ENCODE measurements around the gene PKNOX2.

The PKNOX2 gene

DNA sequence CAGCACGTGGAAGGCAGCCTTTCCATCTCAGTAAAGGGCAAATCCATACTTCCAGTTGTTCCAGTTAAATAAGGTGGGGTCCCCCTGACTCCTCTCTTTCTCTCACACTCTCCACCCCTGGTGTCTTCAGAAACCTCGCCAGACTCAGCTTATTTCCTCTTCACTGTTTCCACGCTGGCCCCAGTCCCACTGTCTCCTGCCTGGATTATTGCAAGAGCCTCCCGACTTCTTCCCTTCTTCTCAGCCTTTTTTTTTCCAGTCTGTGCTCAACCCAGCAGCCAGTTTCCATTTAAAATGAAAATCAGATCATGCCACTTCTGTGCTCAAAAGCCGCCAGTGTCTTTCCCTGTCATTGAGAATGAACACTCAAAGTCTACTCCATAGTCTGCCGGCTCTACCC is 131.4 kb downstream of the PKNOX2 start:
- Mint-ChIP-seq H3K9me3 (no peaks in the 10 kb centered on the region), H3K4me1 (ENCODE audit: low read depth) (no peaks in the 10 kb centered on the region), H3K36me3 (ENCODE audit: low read depth) (no peaks in the 10 kb centered on the region), H3K4me3 (no peak overlapping the region), H3K27ac (no peak overlapping the region), H3K27me3 (peaks cover 12% of the 10 kb centered on the region)

DNA sequence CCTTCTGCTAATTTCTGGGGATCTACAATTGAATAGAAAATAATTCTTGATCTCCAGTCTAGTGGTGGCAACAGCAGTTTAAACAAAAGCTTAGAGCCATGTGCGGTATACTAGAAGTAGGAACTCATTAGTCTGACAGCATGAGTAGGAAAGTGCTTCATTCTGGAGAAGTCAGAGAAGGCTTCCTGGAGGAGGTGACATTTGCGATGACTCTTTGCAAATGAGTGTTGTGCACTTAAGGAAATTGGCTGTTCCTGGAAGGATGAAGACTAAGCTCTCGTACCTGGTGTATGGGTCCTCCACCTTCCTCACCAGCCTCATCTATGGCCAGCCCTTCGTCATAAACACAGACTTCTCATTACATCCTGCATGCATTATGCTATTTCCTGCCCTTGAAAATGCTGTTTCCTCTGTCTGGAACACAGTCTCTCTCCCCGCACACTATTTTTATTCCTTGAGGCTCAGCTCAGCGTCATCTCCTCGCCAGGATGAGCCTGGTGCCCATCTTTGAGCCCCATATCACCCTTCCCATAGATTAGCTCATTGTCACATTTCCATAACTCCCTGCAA is 132.9 kb downstream of the PKNOX2 start:
- H3K4me3 Mint-ChIP-seq: no peak overlapping the region

DNA sequence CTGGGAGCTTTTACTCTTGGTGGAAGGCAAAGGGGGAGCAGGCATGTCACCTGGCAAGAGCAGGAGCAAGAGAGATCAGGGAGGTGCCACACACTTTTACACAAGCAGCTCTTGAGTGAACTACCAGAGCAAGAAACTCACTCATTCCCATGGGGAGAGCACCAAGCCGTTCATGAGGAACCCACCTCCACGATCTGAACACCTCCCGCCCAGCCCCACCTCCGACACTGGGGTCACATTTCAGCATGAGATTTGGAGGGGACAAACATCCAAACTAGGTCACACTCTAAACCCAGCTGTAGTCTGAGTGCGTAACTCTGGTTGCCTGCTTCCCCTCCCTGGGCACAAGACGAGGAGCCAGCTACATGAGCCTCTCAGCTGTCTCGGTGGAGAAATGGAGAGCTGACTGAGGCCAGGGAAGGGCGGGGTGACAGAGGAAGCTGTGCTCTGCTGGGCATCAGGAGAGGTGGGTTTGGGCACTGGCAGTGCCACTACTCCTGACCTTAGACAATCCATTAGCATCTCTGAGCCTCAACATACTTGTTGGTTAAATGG is 134.6 kb downstream of the PKNOX2 start:
- Mint-ChIP-seq H3K27ac (no peak overlapping the region), H3K4me3 (no peak overlapping the region), H3K9me3 (no peaks in the 10 kb centered on the region), H3K4me1 (ENCODE audit: low read depth) (no peaks in the 10 kb centered on the region), H3K36me3 (ENCODE audit: low read depth) (no peaks in the 10 kb centered on the region), H3K27me3 (peaks cover 2% of the 10 kb centered on the region)

More for the DNA sequence above, 132.9 kb downstream of the PKNOX2 start:
- Mint-ChIP-seq H3K27ac (no peak overlapping the region), H3K36me3 (ENCODE audit: low read depth) (no peaks in the 10 kb centered on the region), H3K27me3 (peaks cover 12% of the 10 kb centered on the region), H3K4me1 (ENCODE audit: low read depth) (no peaks in the 10 kb centered on the region), H3K9me3 (no peaks in the 10 kb centered on the region)

DNA sequence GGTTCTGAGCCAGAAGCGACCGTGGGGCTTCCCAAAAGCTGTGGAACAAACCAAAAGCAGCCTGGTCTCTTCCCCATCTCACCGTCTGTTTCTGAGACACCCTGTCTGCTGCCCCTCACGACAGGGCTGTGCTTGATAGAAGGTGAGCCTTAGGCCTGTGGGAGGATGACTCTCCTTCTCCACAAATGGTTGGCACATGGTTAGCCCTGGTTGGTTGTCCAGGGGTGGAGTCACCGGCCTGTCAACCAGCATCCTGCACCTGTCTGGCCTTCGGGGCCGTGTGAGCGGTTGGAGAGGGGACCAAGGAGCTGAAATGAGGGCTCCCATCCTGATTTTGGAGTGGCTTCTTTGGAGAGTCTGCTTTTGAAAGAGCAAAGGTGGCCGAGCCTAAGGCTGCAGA is 135.3 kb downstream of the PKNOX2 start:
- Mint-ChIP-seq H3K4me3 (no peak overlapping the region), H3K4me1 (ENCODE audit: low read depth) (no peaks in the 10 kb centered on the region), H3K27me3 (no peaks in the 10 kb centered on the region), H3K27ac (no peak overlapping the region), H3K9me3 (no peaks in the 10 kb centered on the region), H3K36me3 (ENCODE audit: low read depth) (no peaks in the 10 kb centered on the region)

DNA sequence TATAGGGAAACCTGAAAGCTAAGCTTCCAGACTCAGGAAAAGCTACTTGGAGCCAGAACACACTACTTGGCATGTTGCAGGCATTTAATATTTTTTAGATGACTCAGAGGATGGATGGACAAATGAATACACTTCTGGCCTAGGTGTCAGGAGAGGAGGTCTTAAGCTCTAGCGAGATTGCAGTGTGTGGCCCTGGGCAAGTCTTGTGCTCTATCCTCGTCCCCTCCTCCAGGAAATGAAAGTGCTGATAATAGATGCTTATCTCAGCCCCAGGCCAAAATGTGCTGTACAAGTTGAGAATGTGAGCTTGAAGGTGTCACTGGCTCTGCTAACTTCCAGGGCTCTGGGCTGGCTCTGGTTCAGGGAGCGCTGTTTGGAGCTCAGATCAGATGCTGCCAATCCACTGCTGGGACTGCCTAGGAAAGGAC is 136.3 kb downstream of the PKNOX2 start:
- no peak overlapping the region for H3K27ac Mint-ChIP-seq
- H3K36me3 Mint-ChIP-seq (ENCODE audit: low read depth): no peaks in the 10 kb centered on the region
- no peaks in the 10 kb centered on the region for H3K9me3 Mint-ChIP-seq
- H3K4me3 Mint-ChIP-seq: no peak overlapping the region
- no peaks in the 10 kb centered on the region for H3K4me1 Mint-ChIP-seq (ENCODE audit: low read depth)
- H3K27me3 Mint-ChIP-seq: no peaks in the 10 kb centered on the region

DNA sequence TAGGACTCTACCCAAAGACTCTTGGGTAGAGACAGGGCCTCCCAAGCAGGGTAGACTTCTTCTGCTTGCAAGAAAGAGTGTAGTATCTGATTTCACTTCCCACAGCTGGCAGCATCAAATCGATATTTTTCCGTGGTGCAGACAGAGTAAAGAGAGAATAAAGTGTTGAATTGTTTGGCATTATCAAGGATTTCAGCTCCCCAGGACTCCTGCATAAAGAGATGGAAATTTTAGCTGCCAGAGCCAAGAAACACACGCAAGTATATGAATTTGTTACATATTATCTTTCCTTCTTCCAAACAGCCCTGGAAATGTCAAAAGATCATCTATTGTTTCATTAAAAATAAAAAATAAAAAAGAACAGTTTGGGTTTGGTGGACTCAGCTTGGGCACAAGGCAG is 136.8 kb downstream of the PKNOX2 start:
- H3K27me3 Mint-ChIP-seq: no peaks in the 10 kb centered on the region
- H3K9me3 Mint-ChIP-seq: no peaks in the 10 kb centered on the region
- no peaks in the 10 kb centered on the region for H3K4me1 Mint-ChIP-seq (ENCODE audit: low read depth)
- H3K4me3 Mint-ChIP-seq: no peak overlapping the region
- H3K27ac Mint-ChIP-seq: no peak overlapping the region
- no peaks in the 10 kb centered on the region for H3K36me3 Mint-ChIP-seq (ENCODE audit: low read depth)

DNA sequence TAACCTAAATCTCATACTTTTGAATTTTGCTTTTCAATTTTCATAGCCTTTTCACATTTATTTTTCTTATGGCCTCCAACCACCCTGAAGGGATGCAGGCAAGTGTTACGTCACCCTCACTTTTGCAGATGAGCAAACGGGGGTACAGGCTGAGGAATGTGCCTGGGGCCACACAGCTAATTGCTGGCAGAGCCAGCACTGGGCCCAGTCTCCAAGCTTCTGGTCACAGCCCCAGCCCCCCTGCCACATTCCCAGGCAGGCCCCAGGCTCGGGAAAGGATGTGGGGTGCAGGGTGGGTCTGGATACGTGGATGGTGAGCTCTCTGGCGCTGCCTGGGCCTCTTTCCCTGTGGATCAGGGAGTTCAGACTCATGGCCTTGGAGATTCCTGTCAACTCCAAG is 138.6 kb downstream of the PKNOX2 start:
- Mint-ChIP-seq H3K4me1 (ENCODE audit: low read depth) (no peaks in the 10 kb centered on the region), H3K9me3 (no peaks in the 10 kb centered on the region), H3K36me3 (ENCODE audit: low read depth) (no peaks in the 10 kb centered on the region), H3K4me3 (no peak overlapping the region), H3K27ac (no peak overlapping the region), H3K27me3 (no peaks in the 10 kb centered on the region)

DNA sequence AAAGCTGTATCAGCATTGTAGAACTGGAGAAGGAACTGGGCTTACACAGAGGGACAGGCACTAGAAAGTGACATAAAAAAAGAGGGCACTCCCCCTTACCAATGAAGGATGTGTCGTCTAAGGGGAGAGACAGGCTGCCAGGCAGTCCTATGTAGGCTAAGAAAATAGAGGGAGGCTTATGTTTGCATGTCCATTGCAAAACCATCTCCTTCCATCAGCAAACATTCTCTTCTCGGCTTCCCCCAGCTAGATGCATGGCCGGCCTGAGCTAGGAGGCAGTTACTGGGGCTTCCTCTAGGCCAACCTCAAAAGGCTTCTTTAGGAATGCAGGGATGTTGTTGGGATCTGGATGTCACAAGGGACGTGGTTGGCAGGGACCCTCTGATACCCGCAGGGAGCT is 139.1 kb downstream of the PKNOX2 start:
- Mint-ChIP-seq H3K4me1 (ENCODE audit: low read depth) (no peaks in the 10 kb centered on the region), H3K9me3 (no peaks in the 10 kb centered on the region), H3K27ac (no peak overlapping the region), H3K36me3 (ENCODE audit: low read depth) (no peaks in the 10 kb centered on the region), H3K27me3 (no peaks in the 10 kb centered on the region), H3K4me3 (no peak overlapping the region)

DNA sequence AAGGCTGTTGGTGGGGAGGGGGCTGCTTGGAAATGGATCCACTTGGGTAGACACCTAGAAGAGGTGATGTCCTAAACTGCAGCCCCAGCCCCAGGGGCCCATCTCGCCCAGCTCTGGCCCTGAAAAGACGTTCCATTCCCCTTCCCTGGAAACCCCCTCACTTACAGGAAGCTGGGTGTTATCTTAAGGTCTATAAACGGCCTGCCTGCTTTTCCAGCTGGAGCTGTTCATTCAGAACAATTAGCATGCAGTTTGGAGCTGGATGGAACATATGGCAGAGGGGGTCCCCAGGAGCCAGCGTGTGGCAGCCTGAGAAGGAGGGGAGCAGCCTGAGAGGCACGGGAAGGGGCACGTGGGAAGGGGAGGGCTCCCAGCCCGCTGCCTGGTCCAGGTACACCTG is 139.6 kb downstream of the PKNOX2 start:
- Mint-ChIP-seq H3K27ac (no peak overlapping the region), H3K36me3 (ENCODE audit: low read depth) (no peaks in the 10 kb centered on the region), H3K4me3 (no peak overlapping the region), H3K27me3 (no peaks in the 10 kb centered on the region), H3K4me1 (ENCODE audit: low read depth) (no peaks in the 10 kb centered on the region), H3K9me3 (no peaks in the 10 kb centered on the region)

DNA sequence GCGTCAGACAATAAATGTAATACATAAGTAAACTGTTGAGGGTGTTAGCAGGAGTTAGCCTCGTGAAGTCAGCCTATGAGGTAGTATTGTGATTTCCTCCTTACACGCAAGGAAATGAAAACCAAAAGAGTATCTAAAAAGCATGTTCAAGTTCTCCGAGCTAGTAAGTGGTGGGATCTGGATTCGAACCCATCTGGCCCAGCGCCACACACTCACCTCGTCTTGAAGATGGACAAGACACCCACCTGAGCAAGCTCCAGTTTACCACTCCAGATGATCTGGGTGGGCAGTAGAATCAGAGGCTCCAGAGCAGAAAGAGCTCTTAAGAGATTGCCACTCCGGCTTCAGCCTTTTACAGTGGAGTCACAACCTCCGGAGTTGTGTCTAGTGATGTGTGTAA is 140.3 kb downstream of the PKNOX2 start:
- Mint-ChIP-seq H3K36me3 (ENCODE audit: low read depth) (no peaks in the 10 kb centered on the region), H3K9me3 (no peaks in the 10 kb centered on the region), H3K27me3 (peaks cover 4% of the 10 kb centered on the region)

DNA sequence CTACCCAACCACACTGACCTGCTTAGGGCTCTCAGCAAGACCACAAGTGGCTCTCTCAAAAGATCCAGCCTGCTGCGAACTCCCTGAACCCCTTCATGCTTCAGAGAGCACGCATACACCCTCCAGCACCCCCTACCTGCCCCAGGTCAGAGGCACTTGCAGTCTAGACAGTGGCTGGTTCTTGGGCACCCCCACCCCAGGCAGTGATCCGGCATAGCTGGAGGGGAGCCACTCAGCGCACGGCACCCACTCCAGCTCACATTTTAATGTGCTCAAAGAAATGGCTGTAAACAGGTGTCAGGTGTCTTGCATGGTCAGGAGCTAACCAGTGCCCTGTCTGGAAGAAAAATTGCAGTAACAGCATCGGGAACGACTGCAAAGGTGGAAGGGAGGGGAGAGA is 140.8 kb downstream of the PKNOX2 start:
- Mint-ChIP-seq H3K27ac (no peak overlapping the region), H3K4me1 (ENCODE audit: low read depth) (no peaks in the 10 kb centered on the region), H3K27me3 (peaks cover 5% of the 10 kb centered on the region), H3K36me3 (ENCODE audit: low read depth) (no peaks in the 10 kb centered on the region), H3K9me3 (no peaks in the 10 kb centered on the region), H3K4me3 (no peak overlapping the region)

More for the DNA sequence above, 140.3 kb downstream of the PKNOX2 start:
- H3K27ac Mint-ChIP-seq: no peak overlapping the region
- H3K4me1 Mint-ChIP-seq (ENCODE audit: low read depth): no peaks in the 10 kb centered on the region
- H3K4me3 Mint-ChIP-seq: no peak overlapping the region

DNA sequence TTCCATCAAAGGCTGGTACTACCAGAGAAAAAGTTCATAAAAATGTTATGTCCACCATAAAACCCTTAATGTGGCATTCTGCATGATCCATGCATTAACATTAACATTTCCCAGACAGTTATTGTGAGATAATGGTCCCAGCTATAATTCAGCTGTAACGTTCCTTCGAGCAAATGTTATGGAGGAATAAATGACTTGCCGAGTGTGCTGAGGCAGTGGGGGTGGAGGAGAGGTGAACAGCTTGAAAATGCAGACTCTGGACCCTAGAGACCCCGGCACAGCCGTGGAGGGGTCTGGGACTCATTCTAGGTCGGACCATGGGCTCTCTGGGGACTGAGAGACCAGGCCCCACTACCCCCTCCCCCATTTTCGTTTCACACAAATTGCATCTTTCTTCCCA is 141.9 kb downstream of the PKNOX2 start:
- Mint-ChIP-seq H3K4me3 (no peak overlapping the region), H3K36me3 (ENCODE audit: low read depth) (no peaks in the 10 kb centered on the region), H3K27me3 (peaks cover 5% of the 10 kb centered on the region), H3K9me3 (no peaks in the 10 kb centered on the region), H3K27ac (no peak overlapping the region), H3K4me1 (ENCODE audit: low read depth) (no peaks in the 10 kb centered on the region)

DNA sequence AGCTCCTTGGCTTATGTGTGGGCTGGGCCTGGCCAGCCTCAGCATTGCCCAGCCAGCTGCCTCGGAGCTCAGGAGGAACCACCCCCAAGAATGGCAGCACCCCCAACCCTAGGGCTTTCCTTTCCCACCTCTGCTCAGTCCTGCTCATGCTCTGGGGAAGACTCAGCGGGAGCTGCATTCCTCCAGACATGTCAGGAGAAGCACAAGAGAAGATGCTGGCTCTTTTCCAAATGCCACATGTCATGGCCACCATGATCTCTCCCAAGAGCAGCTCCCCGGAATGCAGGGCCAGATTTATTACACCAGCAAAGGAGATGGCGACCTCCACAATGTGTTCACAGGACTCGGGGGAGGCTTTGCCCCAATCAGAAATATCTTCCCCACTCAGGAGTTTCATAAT is 143.7 kb downstream of the PKNOX2 start:
- Mint-ChIP-seq H3K4me1 (ENCODE audit: low read depth) (no peaks in the 10 kb centered on the region), H3K9me3 (no peaks in the 10 kb centered on the region), H3K27me3 (peaks cover 13% of the 10 kb centered on the region), H3K27ac (no peak overlapping the region), H3K4me3 (no peak overlapping the region), H3K36me3 (ENCODE audit: low read depth) (no peaks in the 10 kb centered on the region)

DNA sequence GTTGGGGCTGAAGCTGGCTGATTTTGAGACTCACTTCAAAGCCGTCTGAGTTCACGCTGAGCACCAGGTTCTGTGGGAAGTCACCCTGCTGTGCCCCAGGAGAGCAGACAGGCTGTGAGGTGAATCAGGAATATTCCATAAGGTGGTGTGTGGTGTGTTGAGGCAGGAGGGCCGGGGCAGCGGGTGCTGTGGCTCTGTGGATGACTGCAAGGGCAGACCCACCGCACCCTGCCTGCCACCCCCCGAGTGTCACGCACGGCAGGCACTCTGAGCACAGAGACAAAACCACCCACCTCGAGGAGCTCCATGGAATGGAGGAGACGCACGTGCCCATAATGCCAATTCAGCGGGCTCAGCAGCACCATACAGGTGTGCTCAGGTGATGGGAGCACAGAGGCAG is 147.8 kb downstream of the PKNOX2 start:
- Mint-ChIP-seq H3K4me3 (no peak overlapping the region), H3K9me3 (no peaks in the 10 kb centered on the region), H3K27ac (no peak overlapping the region), H3K4me1 (ENCODE audit: low read depth) (no peaks in the 10 kb centered on the region), H3K36me3 (ENCODE audit: low read depth) (no peaks in the 10 kb centered on the region), H3K27me3 (peaks cover 17% of the 10 kb centered on the region)

DNA sequence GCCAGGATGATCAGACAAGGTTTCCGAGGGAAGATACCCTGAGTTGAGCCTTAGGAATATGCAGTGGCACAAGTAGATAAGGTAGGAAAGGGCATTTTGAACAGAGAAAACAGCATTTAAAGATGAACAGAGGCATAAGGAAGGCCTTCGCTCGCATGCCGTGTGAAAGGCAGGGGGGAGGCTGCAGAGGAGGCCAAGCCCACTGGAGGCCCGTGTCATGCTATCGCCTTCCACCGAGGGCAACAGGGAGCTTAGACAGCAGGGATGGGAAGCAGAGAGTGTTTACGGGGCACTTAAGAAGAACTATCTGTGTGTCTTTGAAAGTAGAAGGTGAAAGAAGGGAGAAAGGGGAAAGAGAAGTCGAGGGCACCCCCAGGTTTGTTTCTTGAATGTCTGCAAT is 148.3 kb downstream of the PKNOX2 start:
- no peak overlapping the region for H3K4me3 Mint-ChIP-seq
- H3K4me1 Mint-ChIP-seq (ENCODE audit: low read depth): no peaks in the 10 kb centered on the region
- no peak overlapping the region for H3K27ac Mint-ChIP-seq
- H3K9me3 Mint-ChIP-seq: no peaks in the 10 kb centered on the region
- H3K36me3 Mint-ChIP-seq (ENCODE audit: low read depth): no peaks in the 10 kb centered on the region
- peaks cover 17% of the 10 kb centered on the region for H3K27me3 Mint-ChIP-seq
